SK-N-SH treated with all-trans-retinoic acid at 6 μM for 48 hours (cell line): ENCODE results near the gene TMEM120B.

ENCODE experiments used
- ATAC-seq: fragments of 200-7000 bp; cut with Tn5 transposase; 3 replicates; pipeline ENCODE4 v1.9.1; 2020; ENCODE audit warnings: mild to moderate bottlenecking, moderate library complexity
- BACH2 ChIP-seq: fragments of 250-450 bp; sonication (Bioruptor Pico); IDR thresholded peaks from 2 replicates; pipeline ENCODE4 v1.9.0; 2021; ENCODE audit warnings: mild to moderate bottlenecking, borderline replicate concordance
- CREB5 ChIP-seq: fragments of 250-450 bp; sonication (Bioruptor Pico); IDR thresholded peaks from 2 replicates; pipeline ENCODE4 v1.5.1; 2020; ENCODE audit warnings: low read depth, mild to moderate bottlenecking, moderate library complexity
- CSDC2 ChIP-seq: fragments of 250-450 bp; sonication (Bioruptor Pico); IDR thresholded peaks from 2 replicates; pipeline ENCODE4 v1.5.0; 2020; ENCODE audit warnings: mild to moderate bottlenecking, moderate library complexity
- CSRNP3 ChIP-seq: fragments of 250-450 bp; sonication (Bioruptor Pico); IDR thresholded peaks from 2 replicates; pipeline ENCODE4 v1.5.1; 2021; ENCODE audit warnings: mild to moderate bottlenecking, moderate library complexity
- GLIS3 ChIP-seq: fragments of 250-450 bp; sonication (Bioruptor Pico); IDR thresholded peaks from 2 replicates; pipeline ENCODE4 v1.5.0; 2020; ENCODE audit warnings: mild to moderate bottlenecking, moderate library complexity
- ISL1 ChIP-seq: fragments of 250-450 bp; sonication (Bioruptor Pico); IDR thresholded peaks from 2 replicates; pipeline ENCODE4 v2.1.2; 2022; ENCODE audit warnings: mild to moderate bottlenecking, moderate library complexity
- OSR1 ChIP-seq: fragments of 250-450 bp; sonication (Bioruptor Pico); IDR thresholded peaks from 2 replicates; pipeline ENCODE4 v1.8.0; 2022; ENCODE audit warnings: moderate library complexity, mild to moderate bottlenecking, inconsistent platforms
- PATZ1 ChIP-seq: fragments of 250-450 bp; sonication (Bioruptor Pico); IDR thresholded peaks from 2 replicates; pipeline ENCODE4 v1.8.0; 2020; ENCODE audit warnings: mild to moderate bottlenecking, moderate library complexity, borderline replicate concordance
- POU6F1 ChIP-seq: fragments of 250-450 bp; sonication (Bioruptor Pico); IDR thresholded peaks from 2 replicates; pipeline ENCODE4 v1.8.0; 2021; ENCODE audit warnings: low read depth, mild to moderate bottlenecking, moderate library complexity, borderline replicate concordance
- PPARA ChIP-seq: fragments of 250-450 bp; sonication (Bioruptor Pico); IDR thresholded peaks from 2 replicates; pipeline ENCODE4 v1.5.0; 2020; ENCODE audit warnings: mild to moderate bottlenecking, borderline replicate concordance
- RARB ChIP-seq: fragments of 250-450 bp; sonication (Bioruptor Pico); IDR thresholded peaks from 2 replicates; pipeline ENCODE4 v1.8.0; 2021; ENCODE audit warnings: mild to moderate bottlenecking, moderate library complexity
- SNAI2 ChIP-seq: fragments of 250-450 bp; sonication (Bioruptor Pico); IDR thresholded peaks from 2 replicates; pipeline ENCODE4 v1.5.0; 2020; ENCODE audit warnings: mild to moderate bottlenecking, moderate library complexity
- TCF4 ChIP-seq: fragments of 250-450 bp; sonication (Bioruptor Pico); IDR thresholded peaks from 2 replicates; pipeline ENCODE4 v1.8.0; 2021; ENCODE audit warnings: mild to moderate bottlenecking, moderate library complexity, borderline replicate concordance
- TOX ChIP-seq: fragments of 250-450 bp; sonication (Bioruptor Pico); IDR thresholded peaks from 2 replicates; pipeline ENCODE4 v1.8.0; 2021; ENCODE audit warnings: mild to moderate bottlenecking, moderate library complexity, borderline replicate concordance
- TSHZ2 ChIP-seq: fragments of 250-450 bp; sonication (Bioruptor Pico); IDR thresholded peaks from 2 replicates; pipeline ENCODE4 v1.5.0; 2020; ENCODE audit warnings: mild to moderate bottlenecking, moderate library complexity
- ZFP3 ChIP-seq: fragments of 250-450 bp; sonication (Bioruptor Pico); IDR thresholded peaks from 2 replicates; pipeline ENCODE4 v1.5.0; 2020; ENCODE audit warnings: mild to moderate bottlenecking, moderate library complexity
- ZFP30 ChIP-seq: fragments of 450-650 bp; formaldehyde crosslinking; IDR thresholded peaks from 2 replicates; pipeline ENCODE4 v1.5.0; 2022; ENCODE audit warnings: mild to moderate bottlenecking, moderate library complexity
- ZNF565 ChIP-seq: fragments of 450-650 bp; formaldehyde crosslinking; conservative IDR thresholded peaks from 2 replicates; pipeline ENCODE4 v1.5.0; 2020; ENCODE audit warnings: low read depth, mild to moderate bottlenecking, moderate library complexity
- ZNF70 ChIP-seq: fragments of 450-650 bp; formaldehyde crosslinking; IDR thresholded peaks from 2 replicates; pipeline ENCODE4 v1.5.0; 2020; ENCODE audit warnings: mild to moderate bottlenecking, moderate library complexity
- ZNF8 ChIP-seq: fragments of 450-650 bp; formaldehyde crosslinking; IDR thresholded peaks from 2 replicates; pipeline ENCODE4 v1.5.0; 2020; ENCODE audit warnings: mild to moderate bottlenecking, moderate library complexity

Gene TMEM120B

GRCh38 chr12:121812320-121812871, 99.8 kb downstream of the TMEM120B start:
- ATAC-seq = peak; percentile 86
- TF ChIP-seq TSHZ2 (CRISPR knock-in tag) (peak; percentile 44; the same call in 1 of the 2 replicates), POU6F1 (CRISPR knock-in tag) (peak; percentile 49; the same call in 1 of the 2 replicates), ZFP3 (CRISPR knock-in tag) (no peak), ZNF565 (CRISPR knock-in tag) (no peak)

- TF ChIP-seq CREB5 (CRISPR knock-in tag) (no peak), GLIS3 (CRISPR knock-in tag) (no peak), PATZ1 (CRISPR knock-in tag) (no peak), SNAI2 (no peak), ZNF8 (CRISPR knock-in tag) (no peak), TOX (CRISPR knock-in tag) (no peak), ZFP3 (CRISPR knock-in tag) (no peak), RARB (CRISPR knock-in tag) (no peak), ZFP30 (no peak), OSR1 (CRISPR knock-in tag) (no peak)
- TF ChIP-seq, all 23 proteins: peak for 0
- no peak for ATAC-seq
Measured at GRCh38 chr12:121812921-121813896, 100.7 kb downstream of the TMEM120B start.

- no peak for TF ChIP-seq CSDC2 (CRISPR knock-in tag)
- no peak for TF ChIP-seq CSRNP3
- TF ChIP-seq ZFP3 (CRISPR knock-in tag) = no peak
- no peak for ATAC-seq
Measured at GRCh38 chr12:121813951-121814350, 101.4 kb downstream of the TMEM120B start.

- no peak for ATAC-seq
- TF ChIP-seq CREB5 (CRISPR knock-in tag) = no peak
- no peak for TF ChIP-seq ZFP3 (CRISPR knock-in tag)
- no peak for TF ChIP-seq ZFP30
- no peak for TF ChIP-seq OSR1 (CRISPR knock-in tag)
- TF ChIP-seq TCF4 (CRISPR knock-in tag) = no peak
- TF ChIP-seq ZNF565 (CRISPR knock-in tag) = no peak
- no peak for TF ChIP-seq BACH2 (CRISPR knock-in tag)
- TF ChIP-seq SNAI2 = no peak
- no peak for TF ChIP-seq PPARA (CRISPR knock-in tag)
- TF ChIP-seq RARB (CRISPR knock-in tag) = no peak
- no peak for TF ChIP-seq CSRNP3
- no peak for TF ChIP-seq GLIS3 (CRISPR knock-in tag)
- TF ChIP-seq ISL1 (CRISPR knock-in tag) = no peak
- no peak for TF ChIP-seq ZNF70 (CRISPR knock-in tag)
Measured at GRCh38 chr12:121814429-121815119, 102.0 kb downstream of the TMEM120B start.
